HG03439 (cell line): ENCODE results near the gene AFAP1.

Experiments
- ATAC-seq: cut with Tn5 transposase; IDR thresholded peaks from one replicate; pipeline ENCODE4 v1.9.1; 2021; ENCODE audit warnings: mild to moderate bottlenecking, moderate library complexity; ENCODE audit not compliant: unreplicated experiment

Gene AFAP1

GRCh38 chr4:7939377-7940108 is at the start of gene AFAP1:
TSS of gene AFAP1 (minus strand) at chr4:7939861. CDS start at chr4:7872078, 67,783 bp downstream.
- peak; percentile 71 for ATAC-seq

DNA sequence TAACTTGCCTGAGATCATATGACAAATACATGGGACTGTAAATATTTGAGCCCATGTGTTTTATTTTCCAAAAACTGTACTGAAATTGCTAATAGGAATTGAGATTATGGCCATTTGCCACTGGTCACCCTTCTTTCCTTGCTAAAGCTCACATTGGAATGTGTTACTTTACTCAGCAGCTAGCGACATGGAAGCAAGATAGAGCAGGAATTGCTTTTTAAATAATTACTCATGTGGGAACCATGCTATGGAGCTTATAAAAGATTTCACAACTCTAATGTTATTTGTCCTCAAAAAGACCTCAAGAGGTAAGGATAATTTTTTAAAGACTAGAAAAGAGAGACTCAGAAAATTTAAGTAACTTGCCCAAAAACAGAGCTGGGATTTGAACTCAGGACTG is 48.8 kb upstream of the AFAP1 start:
- no peak for ATAC-seq

DNA sequence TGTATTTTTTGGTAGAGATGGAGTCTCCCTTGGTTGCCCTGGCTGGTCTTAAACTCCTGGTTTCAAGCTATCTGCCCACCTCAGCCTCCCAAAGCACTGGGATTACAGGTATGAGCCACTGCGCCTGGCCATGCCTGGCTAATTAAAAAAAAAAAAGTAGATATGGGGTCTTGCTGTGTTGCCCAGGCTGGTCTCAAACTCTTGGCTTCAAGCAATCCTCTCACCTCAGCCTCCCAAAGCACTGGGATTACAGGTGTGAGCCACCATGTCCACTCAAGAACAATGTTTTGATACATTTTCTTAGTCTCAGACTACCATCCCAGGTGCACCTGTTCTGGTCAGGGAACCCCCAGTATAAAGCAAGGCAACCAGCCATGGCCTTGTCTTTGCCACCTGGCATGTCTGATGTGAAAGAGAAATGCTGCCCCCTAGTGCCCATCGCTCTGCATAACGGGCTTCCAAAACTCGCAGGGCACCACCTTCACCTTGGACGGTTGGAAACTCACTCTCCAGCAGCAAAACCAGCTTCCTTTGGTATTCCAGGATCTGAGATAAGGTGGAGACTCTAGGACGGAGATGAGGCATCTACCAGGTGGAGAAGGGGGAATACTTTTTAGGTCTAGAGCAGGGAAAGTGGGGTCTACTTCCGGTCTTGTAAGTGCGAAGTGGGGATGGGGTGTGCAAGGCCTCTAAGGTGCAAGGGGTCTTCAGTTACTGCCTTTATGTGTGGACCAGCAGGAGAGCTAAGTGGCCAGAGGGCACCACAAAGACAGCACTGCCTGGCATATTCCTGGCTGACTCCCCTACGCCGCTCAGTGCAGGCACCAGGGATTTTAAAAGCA is 47.7 kb upstream of the AFAP1 start:
- ATAC-seq: no peak

DNA sequence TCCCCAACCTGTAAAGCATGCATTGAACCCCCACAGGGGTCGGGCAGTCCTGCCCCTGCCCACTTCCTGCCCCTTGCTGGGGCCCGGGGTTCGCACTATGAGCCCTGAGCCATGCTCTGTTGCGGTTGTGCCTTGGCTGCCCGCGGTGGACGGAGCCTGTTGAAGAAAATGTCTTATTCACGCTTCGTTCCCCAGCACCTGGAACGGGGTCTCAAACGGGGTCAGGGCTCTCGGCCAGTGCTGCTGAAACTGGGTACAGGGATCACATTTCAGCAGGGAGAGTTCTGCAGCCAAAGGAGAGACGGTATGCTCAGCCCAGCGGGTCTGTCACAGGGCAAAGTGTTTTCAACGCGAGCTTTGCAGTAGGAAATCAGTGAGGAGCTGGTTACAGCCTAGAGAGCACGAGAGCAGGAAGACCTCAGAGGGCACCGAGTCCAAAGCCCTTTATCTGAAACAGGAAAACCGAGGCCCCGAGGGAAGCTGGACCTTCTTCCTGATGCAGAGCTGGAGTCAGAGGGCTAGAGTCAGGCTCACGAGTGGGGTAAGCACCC is 46.3 kb upstream of the AFAP1 start:
- ATAC-seq: no peak

- no peak for ATAC-seq
Observed at GRCh38 chr4:7985072-7985471, 45.4 kb upstream of the AFAP1 start.

DNA sequence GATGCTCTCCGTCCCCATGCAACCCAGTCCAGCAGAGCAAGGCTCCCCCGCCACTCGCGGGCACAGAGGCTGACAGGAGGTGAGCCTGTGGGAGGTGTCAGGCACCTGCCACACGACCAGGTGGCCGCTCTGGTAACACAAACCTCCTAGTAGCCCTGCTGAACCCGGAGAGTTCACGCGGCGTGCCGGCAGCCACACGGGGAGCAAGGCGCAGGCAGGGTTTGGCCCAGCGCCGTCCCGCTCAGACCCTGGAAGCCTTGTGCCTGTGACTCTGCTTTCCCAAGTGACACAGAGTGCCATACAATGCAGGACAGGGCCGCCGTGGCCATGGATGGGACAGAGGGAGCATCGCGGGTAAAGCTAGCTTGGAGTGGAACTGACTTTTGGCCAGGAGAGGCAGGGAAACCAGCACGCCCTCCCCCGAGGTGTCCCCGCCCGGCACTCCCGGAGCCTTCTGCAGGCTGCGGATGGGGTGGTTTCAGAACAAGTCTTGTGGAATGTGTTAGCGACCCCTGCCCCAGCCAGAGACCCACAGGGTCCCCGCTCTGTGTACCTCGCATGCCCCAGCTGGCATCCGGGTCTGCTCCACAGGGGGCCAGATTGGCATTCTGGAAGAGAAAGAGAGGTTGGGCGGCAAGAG is 44.7 kb upstream of the AFAP1 start:
- no peak for ATAC-seq

DNA sequence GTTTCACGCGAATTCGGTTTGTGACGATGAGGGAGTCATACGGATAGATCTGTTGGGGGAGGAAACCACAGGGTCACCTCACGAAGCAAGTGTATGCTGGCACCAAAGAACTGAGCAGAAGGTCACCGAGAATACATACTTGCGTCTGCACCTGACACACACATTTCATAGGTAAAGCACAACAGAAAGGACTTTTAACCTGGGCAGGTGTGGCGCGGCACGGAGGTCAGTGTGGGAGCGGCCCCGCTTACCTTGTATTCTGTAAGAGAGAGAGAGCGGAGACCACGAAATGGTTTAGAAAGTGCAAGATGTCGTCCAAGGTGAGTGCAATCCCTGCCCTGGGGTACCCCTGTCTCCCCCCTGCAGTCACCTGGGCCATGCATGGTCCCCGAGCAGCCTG is 43.6 kb upstream of the AFAP1 start:
- ATAC-seq: no peak

DNA sequence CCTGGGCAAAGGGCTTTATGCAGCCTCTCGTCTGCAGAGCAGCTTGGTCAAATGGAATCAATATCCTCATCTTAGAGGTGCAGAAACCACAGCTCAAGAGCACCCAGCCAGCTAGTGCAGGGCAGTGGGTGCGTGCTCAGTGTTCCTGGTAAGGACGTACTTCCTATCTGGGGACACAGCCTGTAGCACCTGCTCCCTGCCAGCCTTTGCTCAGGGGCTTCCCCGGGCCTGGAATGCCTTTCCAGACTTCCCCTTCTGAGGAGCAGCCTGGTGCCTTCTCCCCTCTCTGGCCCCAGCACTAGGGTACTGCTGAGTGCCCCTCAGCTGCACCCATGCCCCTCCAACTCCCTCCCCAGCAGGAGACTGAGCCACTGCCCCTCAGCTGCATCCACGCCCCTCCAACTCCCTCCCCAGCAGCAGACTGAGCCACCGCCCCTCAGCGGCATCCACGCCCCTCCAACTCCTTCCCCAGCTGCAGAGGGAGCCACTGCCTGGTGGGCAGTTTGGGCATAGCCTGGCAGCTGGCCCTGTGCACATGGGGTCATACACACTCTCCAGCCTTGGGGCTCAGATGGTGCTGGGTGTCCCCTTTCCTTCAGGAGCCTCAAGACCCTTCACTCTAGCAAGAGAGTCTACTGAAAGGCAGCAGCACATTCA is 42.2 kb upstream of the AFAP1 start:
- no peak for ATAC-seq

GRCh38 chr4:7980036-7980435 is 40.4 kb upstream of the AFAP1 start:
- no peak for ATAC-seq

DNA sequence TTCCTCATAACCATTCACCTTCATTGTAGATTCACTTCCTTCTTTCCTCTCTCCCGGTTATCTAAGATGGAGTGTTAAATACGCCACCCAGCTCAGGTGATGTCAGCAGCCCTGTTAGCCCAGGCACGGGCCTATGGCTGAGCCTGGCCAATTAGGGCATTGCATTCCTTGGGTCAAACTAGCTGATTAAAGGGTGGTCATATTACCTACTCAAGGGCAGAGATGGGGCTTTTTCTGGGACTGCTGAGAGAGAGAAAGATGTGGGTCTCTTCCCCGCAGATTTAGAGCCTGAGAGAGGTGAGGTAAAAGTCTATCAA is 39.9 kb upstream of the AFAP1 start:
- no peak for ATAC-seq

DNA sequence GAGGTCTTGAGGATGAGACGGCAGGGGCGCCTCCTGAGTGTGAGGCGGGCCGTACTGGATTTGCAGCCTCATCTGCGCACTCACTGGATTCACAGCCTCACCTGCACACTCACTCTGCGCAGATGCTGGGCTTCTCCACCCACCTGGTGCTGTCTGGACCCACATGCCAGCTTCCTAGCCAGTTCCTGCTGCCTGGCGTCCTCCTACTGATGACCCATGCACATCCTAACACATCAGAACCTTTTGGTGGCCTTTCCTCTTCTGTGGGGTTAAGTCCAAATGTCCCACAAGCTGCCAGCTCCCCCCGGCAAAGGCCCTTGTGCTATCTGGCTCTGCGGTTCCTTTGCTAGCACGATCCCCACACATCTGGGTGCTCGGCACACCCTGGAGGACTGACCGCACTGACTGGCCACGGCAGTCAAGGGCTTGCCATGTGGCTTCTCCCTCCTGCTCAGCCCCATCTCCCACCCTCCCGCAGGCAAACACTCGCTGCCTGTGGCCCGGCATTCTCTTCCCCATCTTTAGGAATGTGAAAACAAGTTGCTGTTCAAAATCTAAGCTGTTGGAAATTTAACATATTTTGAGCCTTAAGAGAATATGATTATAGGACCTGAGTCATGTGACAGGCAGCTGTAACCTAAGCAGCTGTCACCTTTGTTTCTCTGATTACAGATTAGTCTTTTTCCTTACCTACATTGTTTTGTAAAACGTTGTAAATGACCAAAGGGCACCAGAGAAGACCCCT is 39.4 kb upstream of the AFAP1 start:
- no peak for ATAC-seq

GRCh38 chr4:7978489-7978888 is 38.8 kb upstream of the AFAP1 start:
- no peak for ATAC-seq

DNA sequence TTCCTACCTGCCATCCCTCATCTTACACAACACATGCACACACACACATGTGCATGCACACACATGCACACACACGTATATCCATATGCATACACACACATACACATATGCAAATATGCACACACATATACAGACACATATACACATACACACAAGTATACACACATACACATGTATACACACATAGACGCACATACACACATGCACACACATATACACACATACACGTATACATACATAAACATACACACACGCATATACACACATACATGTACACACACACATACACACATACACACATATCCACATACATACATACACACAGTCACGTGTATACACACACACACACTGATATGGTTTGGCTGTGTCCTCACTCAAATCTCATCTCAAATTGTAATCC is 37.0 kb upstream of the AFAP1 start:
- no peak for ATAC-seq

GRCh38 chr4:7976025-7976424 is 36.4 kb upstream of the AFAP1 start:
- ATAC-seq: no peak

GRCh38 chr4:7974425-7974824 is 34.8 kb upstream of the AFAP1 start:
- no peak for ATAC-seq

DNA sequence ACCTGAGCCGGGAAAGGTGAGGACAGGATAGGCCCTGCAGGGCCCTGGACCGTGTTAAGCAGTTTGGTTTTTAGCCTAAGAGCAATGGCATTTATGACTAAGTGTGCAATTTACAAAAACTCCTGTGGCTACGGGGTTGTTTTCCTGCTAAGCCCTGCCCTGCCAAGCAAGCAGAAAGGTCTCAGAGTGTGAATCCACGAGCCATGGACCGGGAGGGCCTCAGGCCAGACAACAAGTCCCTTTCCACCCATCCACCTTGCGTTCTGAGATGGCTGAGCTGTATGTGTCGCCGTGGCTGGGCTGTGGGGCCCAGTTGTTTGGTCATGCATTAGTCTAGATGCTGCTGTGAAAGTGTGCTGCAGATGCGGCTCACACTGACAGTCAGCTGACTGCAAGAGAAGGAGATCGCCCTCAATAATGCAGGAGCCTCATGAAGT is 33.9 kb upstream of the AFAP1 start:
- ATAC-seq: no peak

DNA sequence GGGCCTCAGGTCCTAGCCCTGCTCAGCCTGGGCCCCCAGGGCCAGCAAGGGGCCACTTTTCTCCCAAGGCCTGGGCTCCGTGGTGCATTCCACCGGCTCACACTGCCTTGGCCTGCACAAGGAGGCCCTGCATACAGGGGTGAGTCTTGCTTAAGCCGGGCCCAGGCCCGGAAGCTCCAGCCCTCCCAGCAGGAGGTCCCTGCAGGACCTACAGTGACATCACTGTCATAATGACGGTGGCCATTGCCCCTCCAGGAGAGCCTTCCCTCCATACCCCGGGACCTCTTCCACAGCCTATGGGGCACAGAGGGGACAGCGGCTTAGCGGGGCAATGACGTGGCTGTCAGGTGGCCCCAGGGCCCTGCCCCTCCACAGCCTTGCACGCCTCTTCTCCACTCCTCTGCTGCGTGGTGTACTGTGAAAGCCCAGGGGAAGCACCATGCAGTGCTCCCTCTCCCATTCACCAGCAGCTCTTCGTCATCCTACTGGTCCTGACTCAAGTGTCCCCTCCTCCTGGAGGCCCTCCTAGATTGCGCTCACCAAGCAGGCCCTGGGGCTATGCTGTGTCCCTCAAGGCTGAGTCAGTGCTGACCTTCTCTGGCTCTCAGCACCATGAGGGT is 32.3 kb upstream of the AFAP1 start:
- ATAC-seq: no peak

- no peak for ATAC-seq
Observed at GRCh38 chr4:7971159-7971631, 31.5 kb upstream of the AFAP1 start.

GRCh38 chr4:7970361-7970946 is 30.8 kb upstream of the AFAP1 start:
- ATAC-seq: no peak
